ENCODE data around the gene NFIA.

GRCh38 chr1:61184714-61185106 is 102.3 kb downstream of the NFIA start:
- TF ChIP-seq CTCF (IDR thresholded peaks at IDR 0.05): no peak
- no peak for TF ChIP-seq POLR2AphosphoS5 (IDR thresholded peaks at IDR 0.05)
- no peak for TF ChIP-seq POLR2A (IDR thresholded peaks at IDR 0.05)

All from upper lobe of left lung (tissue), 4 donors.